K562 (cell line): ENCODE measurements around the gene IPO11. TPM values are rescaled to one million over a fixed set of nuclear protein-coding genes. Genes with fewer than 3 reads are reported as not detected.

ENCODE experiments used
- ATAC-seq: fragments of 200-7000 bp; cut with Tn5 transposase; 3 replicates; pipeline ENCODE4 v1.9.1; 2020; ENCODE audit warnings: moderate library complexity
- BruUV-seq: library from RNA; stranded (reverse); fragments of 400-500 nt; replicated peaks from 2 replicates; lab custom pipeline; 2021; lab: Mats Ljungman, UMichigan
- CTCF ChIA-PET: fragments of 300-600 bp; formaldehyde crosslinking; extraction: SDS; loops from one replicate; lab custom pipeline; 2021; ENCODE audit warnings: low intra/inter-chr PET ratio; lab: Yijun Ruan, JAX
- POLR2A ChIA-PET: fragments of 300-600, 350-650 bp; sonication (Branson Sonifier 250); formaldehyde crosslinking; extraction: SDS; loops from one replicate; lab custom pipeline; 2021; ENCODE audit warnings: antibody characterized with exemption, inconsistent platforms; lab: Yijun Ruan, JAX
- DNase-seq, 4 experiments: peaks; one replicate each; pipeline versions ENCODE4 v3.0.0 to v3.0.0-alpha.2; 2011 to 2018; ENCODE audit warnings: low spot score in 3 of 4, mixed read lengths in 3 of 4; ENCODE audit errors: extremely low read depth in 1 of 4
- FAIRE-seq: peaks from 2 replicates; lab custom pipeline; 2011; peaks lifted over from hg19 to GRCh38; lab: Jason Lieb, UNC
- H2AFZ ChIP-seq: 2 replicates; pipeline ENCODE4 v1.6.0; 2011; ENCODE audit warnings: low read depth, low read length, control low read depth, inconsistent platforms
- H3K27ac ChIP-seq: fragments of 200-600 bp; 3 replicates; pipeline ENCODE4 v1.8.0; 2011; ENCODE audit warnings: low read depth, mild to moderate bottlenecking, control low read depth, inconsistent platforms, low read length, moderate library complexity, mixed read lengths; ENCODE audit errors: extremely low read depth
- H3K27me3 ChIP-seq, 2 experiments: fragments of 300-600 bp in 1 of 2; 2 replicates in 1 of 2; 3 replicates in 1 of 2; pipeline versions ENCODE4 v1.6.0 to v1.8.0; 2011; ENCODE audit warnings: inconsistent platforms in 2 of 2, low read length in 2 of 2, mild to moderate bottlenecking in 1 of 2, mixed read lengths in 1 of 2, moderate library complexity in 1 of 2; ENCODE audit not compliant: control insufficient read depth in 2 of 2, insufficient read depth in 2 of 2
- H3K36me3 ChIP-seq: fragments of 300-600 bp; 3 replicates; pipeline ENCODE4 v1.8.0; 2011; ENCODE audit warnings: mild to moderate bottlenecking, low read length, inconsistent platforms; ENCODE audit not compliant: control insufficient read depth, insufficient read depth
- H3K4me1 ChIP-seq, 2 experiments: fragments of 200-600 bp in 1 of 2; replicated peaks in 1 of 2; 2 replicates in 1 of 2; 3 replicates in 1 of 2; pipeline versions ENCODE4 v1.5.1 to v1.8.0; 2011; ENCODE audit warnings: inconsistent platforms in 2 of 2, low read length in 2 of 2, mild to moderate bottlenecking in 1 of 2, mixed read lengths in 1 of 2, moderate library complexity in 1 of 2; ENCODE audit not compliant: control insufficient read depth in 2 of 2, insufficient read depth in 2 of 2
- H3K4me2 ChIP-seq: 2 replicates; pipeline ENCODE4 v1.6.1; 2011; ENCODE audit warnings: low read length, control low read depth, inconsistent platforms, mixed read lengths; ENCODE audit not compliant: insufficient read depth
- H3K4me3 ChIP-seq: fragments of 200-600 bp; sonication (generic), shearing (Covaris generic); 2 replicates; pipeline ENCODE4 v1.5.1; 2016; ENCODE audit warnings: control low read depth, inconsistent platforms
- H3K79me2 ChIP-seq: fragments of 200-600 bp; 3 replicates; pipeline ENCODE4 v1.8.0; 2011; ENCODE audit warnings: low read length, inconsistent platforms; ENCODE audit not compliant: control insufficient read depth, insufficient read depth
- H3K9ac ChIP-seq, 2 experiments: 2 replicates each; pipeline versions ENCODE4 v1.6.0 to v1.6.1; 2011; ENCODE audit warnings: low read depth in 2 of 2, low read length in 2 of 2, control low read depth in 1 of 2, inconsistent platforms in 1 of 2, mild to moderate bottlenecking in 1 of 2, mixed read lengths in 1 of 2; ENCODE audit not compliant: insufficient read depth in 1 of 2
- H3K9me1 ChIP-seq: one replicate; pipeline ENCODE4 v1.6.0; 2011; ENCODE audit warnings: inconsistent platforms, mild to moderate bottlenecking, low read length, moderate library complexity; ENCODE audit not compliant: control insufficient read depth, insufficient read depth
- H3K9me3 ChIP-seq: replicated peaks from 2 replicates; pipeline ENCODE4 v1.5.1; 2011; ENCODE audit warnings: low read depth, low read length, inconsistent platforms; ENCODE audit not compliant: control insufficient read depth, insufficient read depth
- H4K20me1 ChIP-seq: replicated peaks from 2 replicates; pipeline ENCODE4 v1.6.1; 2011; ENCODE audit warnings: low read length, inconsistent platforms, mixed read lengths; ENCODE audit not compliant: control insufficient read depth, insufficient read depth
- CREM ChIP-seq: IDR thresholded peaks from 2 replicates; pipeline ENCODE4 v1.6.1; 2014; ENCODE audit warnings: antibody characterized with exemption, low read depth
- E2F5 ChIP-seq: sonication (generic); formaldehyde crosslinking; IDR thresholded peaks from 2 replicates; pipeline ENCODE4 v1.8.0; 2022; ENCODE audit warnings: mild to moderate bottlenecking, missing genetic modification reagents
- ETS1 ChIP-seq: conservative IDR thresholded peaks from 2 replicates; pipeline ENCODE4 v1.6.1; 2011; ENCODE audit warnings: low read depth, mild to moderate bottlenecking, low read length; ENCODE audit not compliant: control insufficient read depth
- FIP1L1 ChIP-seq: fragments of 200-400 bp; formaldehyde crosslinking; IDR thresholded peaks from 2 replicates; pipeline ENCODE4 v1.6.1; 2018; ENCODE audit warnings: mild to moderate bottlenecking, low read depth, low read length; ENCODE audit not compliant: poor library complexity, severe bottlenecking
- HMBOX1 ChIP-seq: sonication (generic); IDR thresholded peaks from 2 replicates; pipeline ENCODE4 v1.6.1; 2016
- IFI16 ChIP-seq: fragments of 250-450 bp; sonication (Bioruptor Pico); IDR thresholded peaks from 2 replicates; pipeline ENCODE4 v2.1.2; 2022; ENCODE audit warnings: mild to moderate bottlenecking, inconsistent platforms
- KAT8 ChIP-seq: fragments of 450-650 bp; IDR thresholded peaks from 2 replicates; pipeline ENCODE4 v1.6.1; 2016; ENCODE audit warnings: low read depth, mild to moderate bottlenecking
- SRSF1 ChIP-seq: fragments of 200-400 bp; formaldehyde crosslinking; IDR thresholded peaks from 2 replicates; pipeline ENCODE4 v1.6.1; 2017; ENCODE audit warnings: mild to moderate bottlenecking, low read depth, low read length, moderate library complexity
- ZFP36 ChIP-seq: fragments of 150-350 bp; IDR thresholded peaks from 2 replicates; pipeline ENCODE4 v1.6.1; 2018; ENCODE audit warnings: low read length, low read depth; ENCODE audit not compliant: partially characterized antibody
- ZKSCAN1 ChIP-seq: fragments of 150-350 bp; IDR thresholded peaks from 2 replicates; pipeline ENCODE4 v1.6.1; 2016; ENCODE audit warnings: low read depth, low read length
- ZNF3 ChIP-seq: fragments of 250-450 bp; sonication (Bioruptor Pico); IDR thresholded peaks from 2 replicates; pipeline ENCODE4 v1.5.0; 2021; ENCODE audit warnings: mild to moderate bottlenecking, moderate library complexity
- in situ Hi-C: fragments of 300-500 bp; cut with MboI; formaldehyde crosslinking; loops from 4 replicates; pipeline ENCODE4 v1.15.0; 2018; ENCODE audit warnings: inconsistent platforms, mixed read lengths
- intact Hi-C: fragments of 100-400 bp; cut with micrococcal nuclease; formaldehyde crosslinking; loops from 2 replicates; pipeline ENCODE4 v1.14.2; 2022
- polyA plus RNA-seq, 8 experiments: library from polyadenylated mRNA; depleted of rRNA in 4 of 8; stranded (reverse) in 5 of 8; unstranded in 3 of 8; fragments of >200 nt; fragmentation: Nextera tagmentation in 2 of 8; fragmentation: Illumina TruSeq in 1 of 8; extraction: Ambion mirVana in 2 of 8; extraction: Trizol in 1 of 8; gene quantifications; 2 replicates each; pipeline versions ENCODE4 v1.2.1 to v1.2.3, GENCODE V29; 2011 to 2014; ENCODE audit warnings: inconsistent platforms in 1 of 8, missing spikeins in 1 of 8
- total RNA-seq, 7 experiments: library from RNA; depleted of rRNA in 6 of 7; stranded (reverse); fragments of >200 nt in 6 of 7; fragmentation: Illumina TruSeq in 2 of 7; extraction: Trizol in 2 of 7; gene quantifications; 2 replicates each; pipeline versions ENCODE4 v1.2.1 to v1.2.3, GENCODE V29; 2011 to 2021; ENCODE audit warnings: low replicate concordance in 1 of 7

The IPO11 gene
- total and polyA plus RNA-seq, 9 of the 15 experiments (the other 6 are each of a cell fraction or from before 2014, with no cell fraction given), result 38.7 to 96.0 (median 70.9) TPM

GRCh38 chr5:62617943-62618342 is 205.4 kb downstream of the IPO11 start:
- intact Hi-C loops, result loop anchor here (10.0 kb wide), 1 partner anchor 63 kb away; no protein-coding TSS in a partner anchor
- Histone ChIP-seq H3K9me1 (no peaks in the 10 kb centered on the region), H3K9ac (no peak overlapping the region), H3K9me3 (no peaks in the 10 kb centered on the region), H3K4me2 (no peak overlapping the region), H2AFZ (no peak overlapping the region), H4K20me1 (no peaks in the 10 kb centered on the region), H3K4me3 (no peak overlapping the region), H3K36me3 (peaks cover 16% of the 10 kb centered on the region; the same call in 1 of the 3 replicates), H3K27ac (no peak overlapping the region), H3K79me2 (peaks cover 6% of the 10 kb centered on the region; the same call in 2 of the 3 replicates), H3K4me1 (peaks cover 0 to 7% of the 10 kb centered on the region in 2 experiments; a peak in 1 of 5 replicates), H3K27me3 (no peaks in the 10 kb centered on the region)
- CTCF ChIA-PET, result no interaction called here
- FAIRE-seq (no peak), DNase-seq (no peak), ATAC-seq (no peak)
- no peak for TF ChIP-seq ZFP36
- TF ChIP-seq ZNF3 (CRISPR knock-in tag), result no peak
- no peak for TF ChIP-seq IFI16
- no peak for TF ChIP-seq ZKSCAN1
- TF ChIP-seq CREM, result no peak
- TF ChIP-seq FIP1L1, result no peak
- TF ChIP-seq ETS1, result no peak
- TF ChIP-seq HMBOX1, result no peak
- no peak for TF ChIP-seq E2F5 (CRISPR knock-in tag)
- no peak for TF ChIP-seq KAT8
- TF ChIP-seq SRSF1, result no peak
- POLR2A ChIA-PET, result no interaction called here
- no TSS peak for BruUV-seq
- in situ Hi-C loops, result no loop called here
